ENCODE measurements around the gene GDF2.

GDF2 gene

DNA sequence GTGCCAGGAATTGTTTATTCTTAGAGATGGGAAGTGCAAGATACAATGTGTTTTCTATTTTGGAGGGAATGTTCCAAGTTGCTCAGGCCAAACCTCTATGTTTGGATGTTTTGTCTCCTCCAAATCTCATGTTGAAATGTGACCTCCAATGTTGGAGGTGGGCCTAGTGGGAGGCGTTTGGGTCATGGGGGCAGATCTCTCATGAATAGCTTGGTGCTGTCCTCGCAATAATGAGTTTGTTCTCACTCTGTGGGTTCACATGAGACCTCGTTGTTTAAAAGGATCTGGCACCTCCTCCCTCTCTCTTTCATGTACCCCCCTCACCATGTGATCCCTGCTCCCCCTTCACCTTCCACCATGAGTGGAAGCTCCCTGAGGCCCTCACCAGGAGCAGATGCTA, 30.6 kb upstream of the GDF2 start:
- no peak for TF ChIP-seq CTCF (IDR thresholded peaks at IDR 0.05; ENCODE audit: borderline replicate concordance, insufficient read depth, low read depth, low read length)
- no peak overlapping the region for H3K4me3 ChIP-seq (ENCODE audit: low read depth, low read length)

GRCh38 chr10:47294057-47294456, 28.2 kb upstream of the GDF2 start:
- no peak for TF ChIP-seq CTCF (IDR thresholded peaks at IDR 0.05; ENCODE audit: borderline replicate concordance, insufficient read depth, low read depth, low read length)
- no peak overlapping the region for H3K4me3 ChIP-seq (ENCODE audit: low read depth, low read length)

DNA sequence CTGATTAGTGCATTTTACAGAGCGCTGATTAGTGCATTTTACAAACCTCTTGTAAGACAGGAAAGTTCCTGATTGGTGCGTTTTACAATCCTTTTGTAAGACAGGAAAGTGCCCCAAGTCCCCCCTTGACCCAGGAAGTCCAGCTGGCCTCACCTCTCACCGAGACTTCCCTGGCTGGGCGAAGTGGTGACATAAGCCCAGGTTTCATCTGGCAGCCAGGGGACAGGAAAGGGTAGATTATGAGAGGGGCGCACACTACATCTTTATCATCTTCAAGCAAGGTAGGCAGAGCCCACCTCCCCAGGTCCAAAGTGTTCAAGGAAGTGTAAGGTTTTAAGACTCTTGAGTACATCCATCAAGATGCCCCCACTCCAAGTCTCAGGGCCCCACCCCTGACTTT, 27.8 kb upstream of the GDF2 start:
- H3K4me3 ChIP-seq (ENCODE audit: low read depth, low read length), result no peak overlapping the region
- TF ChIP-seq CTCF (IDR thresholded peaks at IDR 0.05; ENCODE audit: borderline replicate concordance, insufficient read depth, low read depth, low read length), result no peak

DNA sequence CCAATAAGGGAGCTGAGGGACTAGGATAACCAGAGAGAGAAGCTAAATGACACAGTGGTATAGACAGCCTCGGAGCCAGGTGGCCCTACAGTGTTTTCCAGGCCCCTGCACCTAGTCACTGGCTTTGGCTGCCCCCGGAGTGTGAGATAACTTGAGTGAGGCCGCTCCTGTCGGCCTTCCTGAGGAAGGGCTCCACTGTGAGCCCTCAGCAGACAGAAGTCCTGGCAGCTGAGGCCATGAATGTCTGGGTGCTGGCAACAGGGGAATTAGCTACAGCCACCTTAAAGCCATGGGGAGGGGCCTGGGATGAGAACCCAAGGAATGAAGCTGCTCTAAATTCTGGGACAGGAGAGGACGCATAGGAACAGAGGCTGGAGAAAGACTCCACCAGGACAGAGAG, 26.8 kb upstream of the GDF2 start:
- H3K4me3 ChIP-seq (ENCODE audit: low read depth, low read length), result no peak overlapping the region
- no peak for TF ChIP-seq CTCF (IDR thresholded peaks at IDR 0.05; ENCODE audit: borderline replicate concordance, insufficient read depth, low read depth, low read length)

GRCh38 chr10:47296156-47296894, 25.9 kb upstream of the GDF2 start:
- no peak overlapping the region for H3K4me3 ChIP-seq (ENCODE audit: low read depth, low read length)
- TF ChIP-seq CTCF (IDR thresholded peaks at IDR 0.05; ENCODE audit: borderline replicate concordance, insufficient read depth, low read depth, low read length), result no peak

DNA sequence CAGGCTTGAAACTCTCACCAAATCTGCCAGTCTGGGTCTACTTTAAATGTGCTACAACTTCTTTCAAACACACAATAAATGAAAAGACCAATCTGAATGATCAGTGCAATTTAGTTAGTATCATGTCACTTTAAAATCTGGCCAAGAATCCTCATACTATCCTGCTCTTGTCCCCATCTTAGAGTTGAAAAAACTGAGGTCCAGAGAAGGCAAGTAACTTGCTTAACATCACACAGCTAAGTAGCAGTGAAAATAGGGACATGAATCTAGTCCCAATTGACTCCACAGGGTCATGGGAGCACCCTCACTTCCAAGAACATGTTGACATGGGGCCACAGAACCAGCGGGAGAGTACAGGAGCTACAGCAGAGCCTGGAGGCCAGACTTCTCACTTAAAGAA, 25.3 kb upstream of the GDF2 start:
- H3K4me3 ChIP-seq (ENCODE audit: low read depth, low read length), result no peak overlapping the region
- TF ChIP-seq CTCF (IDR thresholded peaks at IDR 0.05; ENCODE audit: borderline replicate concordance, insufficient read depth, low read depth, low read length), result no peak

GRCh38 chr10:47297866-47298540, 24.3 kb upstream of the GDF2 start:
- H3K4me3 ChIP-seq (ENCODE audit: low read depth, low read length), result no peak overlapping the region
- TF ChIP-seq CTCF (IDR thresholded peaks at IDR 0.05; ENCODE audit: borderline replicate concordance, insufficient read depth, low read depth, low read length), result no peak
